OCI-LY1 (cell line): Measurements from ENCODE around the gene RETN.

Experiments
- H2AFZ ChIP-seq: fragments of 200-600 bp; sonication (generic), shearing (Covaris generic); 2 replicates; pipeline ENCODE4 v1.6.0; 2014; ENCODE audit warnings: antibody characterized with exemption, mild to moderate bottlenecking, low read length
- H3F3A ChIP-seq: fragments of 200-600 bp; sonication (generic), shearing (Covaris generic); 2 replicates; pipeline ENCODE4 v1.6.0; 2014; ENCODE audit warnings: mild to moderate bottlenecking, antibody characterized with exemption, low read length, moderate library complexity; ENCODE audit not compliant: insufficient read depth
- H3K27ac ChIP-seq: fragments of 200-600 bp; sonication (generic); 2 replicates; pipeline ENCODE4 v1.5.1; 2014; ENCODE audit warnings: low read length, mixed run types, mild to moderate bottlenecking, low read depth; ENCODE audit not compliant: poor library complexity, severe bottlenecking
- H3K27me3 ChIP-seq: fragments of 200-600 bp; sonication (generic); 2 replicates; pipeline ENCODE4 v1.6.0; 2014; ENCODE audit warnings: antibody characterized with exemption, mild to moderate bottlenecking, low read length, moderate library complexity; ENCODE audit not compliant: insufficient read depth
- H3K36me3 ChIP-seq: fragments of 200-600 bp; sonication (generic); 2 replicates; pipeline ENCODE4 v1.6.1; 2014; ENCODE audit warnings: mild to moderate bottlenecking, antibody characterized with exemption, low read length, moderate library complexity, mixed read lengths; ENCODE audit not compliant: insufficient read depth
- H3K4me1 ChIP-seq: fragments of 200-600 bp; sonication (generic); 2 replicates; pipeline ENCODE4 v1.5.1; 2014; ENCODE audit warnings: mild to moderate bottlenecking, low read length, moderate library complexity; ENCODE audit not compliant: insufficient read depth, severe bottlenecking
- H3K4me2 ChIP-seq: fragments of 200-600 bp; sonication (generic), shearing (Covaris generic); 2 replicates; pipeline ENCODE4 v1.6.1; 2014; ENCODE audit warnings: low read length
- H3K4me3 ChIP-seq: fragments of 200-600 bp; sonication (generic); 2 replicates; pipeline ENCODE4 v1.5.1; 2014; ENCODE audit warnings: low read length, low read depth, mild to moderate bottlenecking, mixed read lengths; ENCODE audit not compliant: poor library complexity, severe bottlenecking
- H3K79me2 ChIP-seq: fragments of 200-600 bp; shearing (Covaris generic); 2 replicates; pipeline ENCODE4 v1.6.1; 2016; ENCODE audit warnings: mixed run types, low read length, mixed read lengths; ENCODE audit not compliant: insufficient read depth
- H3K9ac ChIP-seq: fragments of 200-600 bp; sonication (generic), shearing (Covaris generic); 2 replicates; pipeline ENCODE4 v1.6.1; 2014; ENCODE audit warnings: mild to moderate bottlenecking, low read length, mixed read lengths
- H3K9me2 ChIP-seq: fragments of 200-600 bp; sonication (generic), shearing (Covaris generic); 2 replicates; pipeline ENCODE4 v1.6.1; 2014; ENCODE audit warnings: low read depth, mild to moderate bottlenecking, low read length, mixed read lengths
- H3K9me3 ChIP-seq: fragments of 200-600 bp; shearing (Covaris generic); 2 replicates; pipeline ENCODE4 v1.6.1; 2014; ENCODE audit warnings: low read length, mixed read lengths
- H4K20me1 ChIP-seq: fragments of 200-600 bp; sonication (generic), shearing (Covaris generic); 2 replicates; pipeline ENCODE4 v1.6.0; 2016; ENCODE audit warnings: mild to moderate bottlenecking, low read length; ENCODE audit not compliant: insufficient read depth
- EZH2 ChIP-seq: fragments of 200-600 bp; sonication (generic), shearing (Covaris generic); IDR thresholded peaks from 2 replicates; pipeline ENCODE4 v1.8.0; 2017; ENCODE audit warnings: borderline replicate concordance, mixed run types, mild to moderate bottlenecking, antibody characterized with exemption, low read length, moderate library complexity, mixed read lengths
- TF ChIP-seq, protein P1 (sequence below): fragments of 200-600 bp; sonication (generic), shearing (Covaris generic); IDR thresholded peaks from 2 replicates; pipeline ENCODE4 v1.5.1; 2017; ENCODE audit warnings: mild to moderate bottlenecking, antibody characterized with exemption, low read length, moderate library complexity, mixed read lengths

The RETN gene

GRCh38 chr19:7691497-7691896, 22.6 kb downstream of the RETN start:
- TF ChIP-seq, protein P1, sequence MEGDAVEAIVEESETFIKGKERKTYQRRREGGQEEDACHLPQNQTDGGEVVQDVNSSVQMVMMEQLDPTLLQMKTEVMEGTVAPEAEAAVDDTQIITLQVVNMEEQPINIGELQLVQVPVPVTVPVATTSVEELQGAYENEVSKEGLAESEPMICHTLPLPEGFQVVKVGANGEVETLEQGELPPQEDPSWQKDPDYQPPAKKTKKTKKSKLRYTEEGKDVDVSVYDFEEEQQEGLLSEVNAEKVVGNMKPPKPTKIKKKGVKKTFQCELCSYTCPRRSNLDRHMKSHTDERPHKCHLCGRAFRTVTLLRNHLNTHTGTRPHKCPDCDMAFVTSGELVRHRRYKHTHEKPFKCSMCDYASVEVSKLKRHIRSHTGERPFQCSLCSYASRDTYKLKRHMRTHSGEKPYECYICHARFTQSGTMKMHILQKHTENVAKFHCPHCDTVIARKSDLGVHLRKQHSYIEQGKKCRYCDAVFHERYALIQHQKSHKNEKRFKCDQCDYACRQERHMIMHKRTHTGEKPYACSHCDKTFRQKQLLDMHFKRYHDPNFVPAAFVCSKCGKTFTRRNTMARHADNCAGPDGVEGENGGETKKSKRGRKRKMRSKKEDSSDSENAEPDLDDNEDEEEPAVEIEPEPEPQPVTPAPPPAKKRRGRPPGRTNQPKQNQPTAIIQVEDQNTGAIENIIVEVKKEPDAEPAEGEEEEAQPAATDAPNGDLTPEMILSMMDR, result no peak
- no peak for TF ChIP-seq EZH2
- H3K27me3 ChIP-seq, result no peaks in the 10 kb centered on the region

DNA sequence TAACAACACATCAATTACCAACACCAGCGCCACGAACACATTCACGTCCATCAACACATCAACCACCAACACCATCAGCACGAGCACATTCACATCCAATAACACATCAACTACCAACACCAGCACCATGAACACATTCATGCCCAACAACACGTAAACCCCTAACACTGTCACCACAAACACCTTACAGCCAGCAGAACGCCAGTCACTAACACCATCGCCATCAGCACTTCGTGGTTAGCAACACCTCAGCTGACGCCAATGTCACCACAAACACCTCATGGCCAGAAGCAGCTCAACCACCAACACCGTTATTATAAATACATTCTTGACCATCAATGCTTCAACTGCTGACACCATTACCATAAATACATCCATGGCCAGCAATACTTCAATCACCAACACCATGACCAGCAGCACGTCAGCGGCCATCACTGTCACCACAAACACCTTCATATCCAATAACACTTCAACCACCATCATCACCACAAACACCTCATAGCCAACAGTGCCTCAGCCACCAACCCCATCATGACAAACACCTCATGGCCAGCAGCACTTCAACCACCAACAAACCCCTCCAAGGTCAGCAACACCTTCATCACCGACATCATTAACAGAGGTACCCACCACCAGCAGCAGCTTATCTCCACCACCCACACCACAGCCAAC, 23.7 kb downstream of the RETN start:
- Histone ChIP-seq H3K36me3 (no peaks in the 10 kb centered on the region), H3K4me3 (no peak overlapping the region), H3K4me1 (no peaks in the 10 kb centered on the region), H4K20me1 (no peaks in the 10 kb centered on the region), H3K9me3 (no peaks in the 10 kb centered on the region), H3F3A (no peaks in the 10 kb centered on the region), H2AFZ (no peak overlapping the region), H3K27ac (no peak overlapping the region), H3K9me2 (no peaks in the 10 kb centered on the region), H3K27me3 (peaks cover 5% of the 10 kb centered on the region; the same call in 1 of the 2 replicates), H3K79me2 (no peaks in the 10 kb centered on the region), H3K9ac (no peak overlapping the region), H3K4me2 (no peak overlapping the region)
- TF ChIP-seq, protein P1, result no peak
- TF ChIP-seq EZH2, result no peak

More at GRCh38 chr19:7691497-7691896, 22.6 kb downstream of the RETN start:
- Histone ChIP-seq H4K20me1 (no peaks in the 10 kb centered on the region), H3K4me3 (no peak overlapping the region), H3K36me3 (no peaks in the 10 kb centered on the region), H3K4me1 (no peaks in the 10 kb centered on the region), H3K79me2 (no peaks in the 10 kb centered on the region), H3K27ac (no peak overlapping the region), H3K4me2 (no peak overlapping the region), H3K9me3 (no peaks in the 10 kb centered on the region), H3K9ac (no peak overlapping the region), H2AFZ (no peak overlapping the region), H3F3A (no peaks in the 10 kb centered on the region), H3K9me2 (no peaks in the 10 kb centered on the region)

GRCh38 chr19:7694499-7694898, 25.6 kb downstream of the RETN start:
- Histone ChIP-seq H3K79me2 (no peaks in the 10 kb centered on the region), H3K27ac (no peak overlapping the region), H3F3A (no peaks in the 10 kb centered on the region), H3K4me1 (no peaks in the 10 kb centered on the region), H2AFZ (no peak overlapping the region), H4K20me1 (no peaks in the 10 kb centered on the region), H3K4me3 (no peak overlapping the region), H3K36me3 (no peaks in the 10 kb centered on the region), H3K27me3 (peaks cover 6% of the 10 kb centered on the region; the same call in 1 of the 2 replicates), H3K9ac (no peak overlapping the region), H3K4me2 (no peak overlapping the region), H3K9me3 (no peaks in the 10 kb centered on the region), H3K9me2 (no peaks in the 10 kb centered on the region)
- TF ChIP-seq EZH2, result no peak
- TF ChIP-seq, protein P1, result no peak
